Activated CD8-positive, alpha-beta memory T cell treated with anti-CD3 and anti-CD28 coated beads, Interleukin-2, amount 50 U/mL, for 24 hours (primary cell): ENCODE data around the gene SDK2.

Source experiments
- DNase-seq: peaks from one replicate; pipeline ENCODE4 v3.0.0-alpha.2; 2020; ENCODE audit errors: extremely low read depth

SDK2 gene

DNA sequence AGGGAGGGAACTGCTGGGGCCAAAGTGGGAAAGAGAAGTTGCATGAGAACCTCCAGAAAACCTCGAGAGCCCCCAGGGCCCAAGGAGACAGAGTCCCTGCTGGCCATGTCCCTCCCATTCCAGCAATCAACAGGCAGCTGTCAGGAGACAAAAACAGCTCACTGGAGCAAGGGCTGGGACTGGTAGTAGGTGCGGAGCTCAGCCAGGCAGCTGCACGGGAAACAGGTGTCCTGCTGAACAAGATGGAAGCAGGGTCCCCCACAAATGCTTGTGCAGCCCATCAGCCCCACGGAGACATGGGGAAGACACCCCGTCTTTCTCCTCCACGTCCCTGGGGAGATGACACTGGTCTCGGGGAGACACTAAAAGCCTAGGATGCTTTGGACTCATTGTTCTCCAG, 34.5 kb downstream of the SDK2 start:
- no peak for DNase-seq

GRCh38 chr17:73609060-73609459, 35.2 kb downstream of the SDK2 start:
- DNase-seq: no peak

- DNase-seq: no peak
These were observed 38.8 kb downstream of the SDK2 start for GRCh38 chr17:73605444-73605843.

- DNase-seq: no peak
These were observed 39.8 kb downstream of the SDK2 start for GRCh38 chr17:73604476-73604875.

DNA sequence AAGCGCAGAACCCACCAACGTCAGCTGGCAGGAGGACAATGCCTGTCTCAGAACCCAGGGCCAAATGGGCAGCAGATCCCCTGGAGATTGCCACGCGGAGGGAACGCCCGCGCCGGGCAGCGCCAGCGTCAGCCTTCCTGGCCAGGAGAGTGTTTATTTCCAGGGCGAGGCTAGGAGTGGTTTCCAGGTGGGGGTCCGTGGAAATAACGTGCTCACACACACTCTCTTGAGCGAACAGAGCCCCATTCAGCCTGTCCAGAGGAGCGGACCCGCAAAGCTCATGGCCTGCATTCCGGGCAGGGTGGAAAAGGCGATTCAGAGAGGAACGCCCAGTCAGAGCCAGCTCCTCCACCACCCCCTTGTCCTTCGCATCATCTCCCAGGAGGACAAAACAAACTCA, 40.3 kb downstream of the SDK2 start:
- no peak for DNase-seq

GRCh38 chr17:73600103-73600871, 44.0 kb downstream of the SDK2 start:
- DNase-seq: no peak

DNA sequence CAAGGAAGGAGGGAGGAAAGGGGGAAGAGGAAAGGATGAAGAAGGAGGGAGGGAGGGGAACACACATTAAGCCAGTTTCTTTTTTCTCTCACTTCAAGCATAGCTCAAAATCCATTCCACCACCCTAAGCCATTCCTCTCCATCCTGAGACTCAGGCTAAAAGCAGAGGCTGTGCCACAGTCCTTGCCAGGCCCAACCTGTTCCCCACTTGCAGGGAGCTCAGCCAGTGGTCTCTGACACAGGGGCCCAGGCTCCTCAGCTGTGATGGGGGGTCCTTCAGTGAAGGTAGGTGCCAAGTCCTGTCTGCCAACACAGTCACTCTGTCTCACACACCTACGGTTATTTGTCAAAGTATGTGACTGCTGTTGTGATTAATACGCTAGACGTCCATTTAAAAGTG, 44.6 kb downstream of the SDK2 start:
- DNase-seq: no peak

- DNase-seq: no peak
These were observed 46.0 kb downstream of the SDK2 start for GRCh38 chr17:73598212-73598611.

GRCh38 chr17:73595931-73596330, 48.3 kb downstream of the SDK2 start:
- no peak for DNase-seq

GRCh38 chr17:73595479-73595878, 48.8 kb downstream of the SDK2 start:
- DNase-seq: no peak

DNA sequence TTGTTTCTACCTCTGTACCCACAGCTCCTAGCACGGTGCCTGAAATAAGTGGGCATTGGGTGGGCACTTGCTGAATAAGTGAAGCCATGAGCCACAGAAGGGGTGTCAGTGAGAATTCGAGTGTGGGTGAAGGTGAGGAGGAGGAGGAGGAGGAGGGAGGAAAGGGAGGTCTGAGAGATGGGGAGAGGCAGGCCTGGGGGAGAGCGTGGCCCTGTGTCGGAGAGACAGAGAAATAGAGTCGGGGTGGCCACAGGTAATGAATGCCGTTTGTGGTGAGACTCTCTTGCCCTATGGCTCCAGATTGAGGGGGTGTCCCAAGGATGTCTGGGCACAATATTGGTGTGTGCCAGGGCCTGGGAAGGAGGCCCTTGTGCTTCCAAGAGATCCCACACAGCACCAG, 49.2 kb downstream of the SDK2 start:
- no peak for DNase-seq

GRCh38 chr17:73594598-73594997, 49.6 kb downstream of the SDK2 start:
- DNase-seq: no peak

DNA sequence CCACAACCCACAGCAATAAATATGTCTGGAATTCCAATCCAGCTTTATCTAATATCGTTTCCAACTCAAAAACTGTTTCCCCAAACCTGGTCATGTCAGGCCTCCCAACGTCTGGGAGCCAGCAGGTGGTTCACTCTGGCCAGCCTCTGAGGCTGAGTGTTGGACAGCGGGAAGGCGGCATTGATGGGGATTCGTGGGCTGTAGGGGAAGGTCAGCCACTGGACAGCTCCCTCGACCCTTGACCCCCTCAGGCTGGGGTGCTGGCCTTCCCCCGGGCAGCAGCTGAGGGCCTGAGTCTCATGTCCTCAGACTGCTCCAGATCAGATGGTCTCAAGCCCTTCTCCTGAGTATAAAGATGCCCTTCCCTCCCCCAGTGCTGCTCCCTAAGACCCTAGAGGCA, 50.2 kb downstream of the SDK2 start:
- DNase-seq: no peak

GRCh38 chr17:73593249-73593965, 50.8 kb downstream of the SDK2 start:
- DNase-seq: no peak

DNA sequence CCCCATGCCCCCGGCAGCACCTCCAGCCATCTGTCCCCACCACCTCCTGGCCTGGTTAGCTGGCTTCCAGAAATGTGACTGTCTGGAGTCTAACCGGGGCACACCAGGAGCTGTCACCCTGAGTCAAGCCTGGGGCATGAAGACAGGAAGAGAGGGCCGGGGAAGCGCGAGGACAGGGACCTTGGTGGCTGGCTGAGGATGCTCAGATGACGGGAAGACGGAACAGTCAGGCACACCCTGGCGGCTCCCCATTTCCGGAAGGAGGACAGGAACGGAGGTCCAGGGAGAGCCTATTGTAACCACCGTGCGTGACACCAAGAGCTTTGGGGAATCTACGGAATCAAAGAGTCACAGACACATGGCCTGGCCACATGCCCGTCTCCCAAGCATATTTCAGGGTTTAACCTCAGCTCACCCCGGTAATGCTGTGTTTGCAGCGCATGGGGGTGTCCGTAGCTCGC, 51.7 kb downstream of the SDK2 start:
- no peak for DNase-seq

DNA sequence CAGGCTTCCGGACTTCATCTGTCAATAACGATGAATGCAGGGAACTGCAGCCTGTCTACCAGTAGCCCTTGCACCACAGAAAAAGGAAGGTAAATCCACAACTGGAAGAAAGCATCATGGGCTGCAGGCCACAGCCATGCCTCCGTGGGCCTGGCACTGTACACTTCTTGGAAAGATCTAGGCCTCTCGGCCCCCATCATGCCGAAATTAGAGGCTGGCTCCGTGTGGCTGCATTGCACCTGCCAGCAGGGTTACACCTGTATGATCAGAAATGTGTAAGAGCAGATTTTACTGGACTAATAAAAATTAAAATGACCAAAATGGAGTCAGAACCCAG, 52.2 kb downstream of the SDK2 start:
- DNase-seq: no peak

DNA sequence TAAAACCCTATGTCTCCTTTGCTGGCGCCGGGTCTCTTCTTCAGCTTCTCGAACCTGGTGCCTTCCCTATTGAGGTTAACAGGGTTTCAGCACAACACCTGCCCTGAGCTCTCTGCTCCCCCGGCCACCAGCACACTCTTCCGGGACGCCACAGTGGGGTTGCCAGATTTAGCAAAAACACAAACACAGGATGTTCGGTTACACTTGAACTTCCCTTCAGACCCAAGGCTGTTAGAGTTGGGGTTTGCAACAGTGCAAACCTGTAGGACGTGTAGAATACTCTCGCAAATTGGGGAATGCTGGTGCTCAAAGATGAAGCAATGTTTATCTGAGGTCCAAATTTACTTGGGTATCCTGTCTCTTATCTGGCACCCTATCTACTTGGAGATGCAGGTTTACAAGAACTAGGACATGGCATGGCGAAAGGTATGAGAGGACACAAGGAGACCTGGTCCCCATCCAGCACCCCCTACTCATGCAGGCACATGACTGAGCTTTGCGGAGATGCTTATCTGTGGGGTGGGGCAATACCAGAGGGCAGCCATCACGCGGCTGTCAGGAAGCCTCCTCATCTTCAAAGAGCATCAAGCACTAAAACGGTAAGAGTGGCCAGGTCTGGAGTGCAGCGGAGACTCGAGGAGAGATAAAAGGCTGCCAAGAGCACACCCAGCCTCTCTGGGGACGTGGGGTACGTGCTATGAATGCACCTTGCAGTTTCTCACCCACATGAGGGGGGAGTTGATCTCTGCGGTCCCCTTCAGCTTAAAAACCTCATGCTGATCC, 52.8 kb downstream of the SDK2 start:
- DNase-seq: no peak

DNA sequence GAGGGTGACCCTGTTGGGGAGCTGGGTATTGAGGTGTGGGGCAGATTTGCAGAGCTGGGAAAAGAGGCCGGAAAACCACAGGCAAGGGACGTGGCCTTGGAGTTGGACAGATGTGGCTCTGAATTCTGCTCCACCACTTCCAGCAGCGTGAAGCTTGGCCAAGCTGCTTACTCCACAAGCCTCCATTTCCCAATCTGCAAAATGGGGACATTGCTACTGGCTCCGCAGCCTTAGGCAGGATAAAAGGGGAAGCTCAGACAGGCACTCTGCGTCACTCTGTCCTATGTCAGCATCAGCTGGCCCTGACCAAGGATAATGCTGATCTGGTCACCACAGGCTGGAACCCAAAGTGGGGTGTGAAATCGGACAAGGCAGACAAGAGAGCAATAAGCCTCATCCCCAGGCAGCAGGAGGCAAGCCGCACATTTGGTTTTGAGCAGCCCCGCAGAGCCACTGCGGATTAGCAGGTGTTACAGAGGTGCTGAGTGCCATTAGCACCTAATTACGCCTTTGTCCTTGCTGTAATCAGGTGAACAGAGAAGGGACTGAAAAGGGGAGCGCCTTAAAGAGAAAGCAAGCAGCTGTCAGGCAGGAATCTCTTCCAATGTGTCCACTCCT, 54.8 kb downstream of the SDK2 start:
- DNase-seq: no peak

DNA sequence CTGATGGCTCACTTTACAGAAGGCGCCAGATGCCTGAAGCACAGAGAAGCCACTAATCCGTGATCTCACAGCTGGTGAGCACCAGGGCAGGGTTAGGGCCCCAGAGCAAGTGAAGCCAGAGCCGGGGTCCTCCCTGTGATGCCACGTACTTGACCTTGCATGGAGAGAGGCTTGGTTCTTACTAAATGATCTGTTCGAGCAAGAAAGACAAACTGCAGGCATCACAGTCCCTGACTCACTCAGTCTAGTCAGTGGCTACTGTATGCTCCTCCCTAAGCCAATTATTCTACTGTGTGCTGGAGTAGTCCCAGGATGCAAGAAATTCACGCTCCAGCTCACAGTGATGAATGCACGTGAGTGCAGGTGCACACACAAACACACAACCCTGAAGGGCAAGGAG, 55.4 kb downstream of the SDK2 start:
- DNase-seq: no peak

- no peak for DNase-seq
These were observed 55.9 kb downstream of the SDK2 start for GRCh38 chr17:73588301-73588846.

GRCh38 chr17:73586921-73587602, 57.2 kb downstream of the SDK2 start:
- DNase-seq: no peak
